ENCODE results near the gene CACNA1I.
"Not testable (repeated sequence)": the region's sequence is repeated elsewhere in the genome, so short reads cannot be mapped to it uniquely, and the experiment has no call there.

Gene CACNA1I

GRCh38 chr22:39570665-39571064 lies at the start of gene CACNA1I:
Gene CACNA1I (plus strand): TSS chr22:39570753. CDS start chr22:39570753, 0 bp downstream.
- no peak for DNase-seq (ENCODE audit: low read depth in 2 of 2)

DNA sequence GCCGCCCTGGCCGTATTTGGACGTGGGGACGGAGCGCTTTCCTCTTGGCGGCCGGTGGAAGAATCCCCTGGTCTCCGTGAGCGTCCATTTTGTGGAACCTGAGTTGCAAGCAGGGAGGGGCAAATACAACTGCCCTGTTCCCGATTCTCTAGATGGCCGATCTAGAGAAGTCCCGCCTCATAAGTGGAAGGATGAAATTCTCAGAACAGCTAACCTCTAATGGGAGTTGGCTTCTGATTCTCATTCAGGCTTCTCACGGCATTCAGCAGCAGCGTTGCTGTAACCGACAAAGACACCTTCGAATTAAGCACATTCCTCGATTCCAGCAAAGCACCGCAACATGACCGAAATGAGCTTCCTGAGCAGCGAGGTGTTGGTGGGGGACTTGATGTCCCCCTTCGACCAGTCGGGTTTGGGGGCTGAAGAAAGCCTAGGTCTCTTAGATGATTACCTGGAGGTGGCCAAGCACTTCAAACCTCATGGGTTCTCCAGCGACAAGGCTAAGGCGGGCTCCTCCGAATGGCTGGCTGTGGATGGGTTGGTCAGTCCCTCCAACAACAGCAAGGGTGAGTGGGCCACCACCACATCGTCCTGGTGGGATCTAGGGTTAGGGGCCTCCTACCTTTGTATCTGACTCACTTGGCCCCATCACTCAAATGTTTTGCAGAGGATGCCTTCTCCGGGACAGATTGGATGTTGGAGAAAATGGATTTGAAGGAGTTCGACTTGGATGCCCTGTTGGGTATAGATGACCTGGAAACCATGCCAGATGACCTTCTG lies 49.3 kb upstream of the CACNA1I start:
- not testable (repeated sequence) for DNase-seq (ENCODE audit: low read depth in 2 of 2)

DNA sequence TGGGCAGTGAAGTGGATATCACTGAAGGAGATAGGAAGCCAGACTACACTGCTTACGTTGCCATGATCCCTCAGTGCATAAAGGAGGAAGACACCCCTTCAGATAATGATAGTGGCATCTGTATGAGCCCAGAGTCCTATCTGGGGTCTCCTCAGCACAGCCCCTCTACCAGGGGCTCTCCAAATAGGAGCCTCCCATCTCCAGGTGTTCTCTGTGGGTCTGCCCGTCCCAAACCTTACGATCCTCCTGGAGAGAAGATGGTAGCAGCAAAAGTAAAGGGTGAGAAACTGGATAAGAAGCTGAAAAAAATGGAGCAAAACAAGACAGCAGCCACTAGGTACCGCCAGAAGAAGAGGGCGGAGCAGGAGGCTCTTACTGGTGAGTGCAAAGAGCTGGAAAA lies 48.5 kb upstream of the CACNA1I start:
- DNase-seq (ENCODE audit: low read depth in 2 of 2) = not testable (repeated sequence)

GRCh38 chr22:39522567-39523300 lies 47.8 kb upstream of the CACNA1I start:
- peak in 1 of 2 experiments; percentile 33 for DNase-seq (ENCODE audit: low read depth in 2 of 2)

DNA sequence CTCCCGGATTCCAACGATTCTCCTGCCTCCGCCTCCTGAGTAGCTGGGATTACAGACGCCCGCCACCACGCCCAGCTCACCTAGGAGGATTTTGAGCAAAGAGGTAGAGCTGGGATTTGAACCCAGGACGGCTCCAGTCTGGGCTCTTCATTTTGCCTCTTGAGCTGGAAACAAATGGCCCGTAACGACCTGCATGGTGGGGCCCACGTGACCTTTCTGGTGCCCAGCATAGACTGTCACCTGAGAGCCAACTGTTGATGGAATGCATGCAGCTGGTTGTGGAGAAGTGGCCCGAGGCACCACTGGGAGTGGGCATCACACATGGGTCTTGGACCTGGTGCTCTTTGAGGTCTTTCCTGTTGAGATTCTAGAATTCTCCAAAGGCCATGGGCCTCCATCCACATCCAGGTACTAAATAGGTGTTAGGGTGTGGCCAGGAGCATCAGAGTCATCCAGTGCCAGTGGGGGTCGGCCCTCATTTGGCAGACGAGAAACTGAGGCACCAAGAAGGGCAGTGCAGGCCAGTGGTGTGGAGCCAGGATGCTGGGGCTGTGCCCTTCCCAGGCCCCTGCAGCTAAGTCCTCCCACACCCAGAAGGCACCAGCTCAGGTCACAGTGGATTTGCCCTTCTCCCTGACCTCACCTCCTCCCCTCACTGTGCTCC lies 46.3 kb upstream of the CACNA1I start:
- DNase-seq (ENCODE audit: low read depth in 2 of 2) = no peak

DNA sequence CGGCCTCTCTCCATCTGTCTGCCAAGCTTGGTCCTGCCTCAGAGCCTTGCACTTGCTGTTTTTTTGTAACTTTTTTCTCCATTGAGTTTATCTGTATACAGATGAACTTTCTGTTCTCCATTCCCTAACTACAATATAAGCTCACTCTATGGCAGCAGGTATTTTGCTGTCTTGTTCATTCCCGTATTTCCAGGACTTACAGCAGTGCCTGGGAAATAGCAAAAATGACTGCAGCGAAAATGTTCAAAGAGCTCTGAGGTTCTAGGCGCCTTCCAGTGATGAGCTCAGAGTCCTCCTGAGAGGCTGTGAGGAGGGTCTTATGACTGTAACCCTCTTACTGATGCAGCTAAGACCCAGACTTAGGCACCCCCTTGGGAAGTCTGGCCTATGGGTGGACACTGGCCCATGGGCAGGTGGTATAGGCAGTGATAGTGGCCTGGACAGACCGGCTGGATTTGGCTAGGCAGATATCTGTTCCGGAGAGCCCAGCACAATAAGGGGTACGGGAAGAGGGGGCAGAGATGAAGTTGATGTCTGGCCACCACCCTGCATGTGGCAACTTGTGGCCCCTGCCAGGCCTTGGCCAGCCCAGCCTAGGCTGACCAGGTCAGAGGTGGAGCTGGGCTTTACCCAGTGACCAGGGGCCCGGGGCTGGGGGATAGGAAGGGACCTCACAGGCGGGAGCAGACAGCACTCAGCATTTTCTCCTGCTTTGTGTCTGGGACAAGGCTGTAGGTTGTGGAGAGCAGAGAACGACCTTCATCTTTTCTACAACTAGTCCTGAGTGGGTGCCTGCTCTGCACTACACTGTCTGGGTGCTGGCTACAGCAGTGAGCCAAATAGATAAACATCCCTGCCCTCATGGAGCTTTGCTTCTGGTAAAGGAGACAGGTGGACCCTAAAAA lies 45.5 kb upstream of the CACNA1I start:
- no peak for DNase-seq (ENCODE audit: low read depth in 2 of 2)

DNA sequence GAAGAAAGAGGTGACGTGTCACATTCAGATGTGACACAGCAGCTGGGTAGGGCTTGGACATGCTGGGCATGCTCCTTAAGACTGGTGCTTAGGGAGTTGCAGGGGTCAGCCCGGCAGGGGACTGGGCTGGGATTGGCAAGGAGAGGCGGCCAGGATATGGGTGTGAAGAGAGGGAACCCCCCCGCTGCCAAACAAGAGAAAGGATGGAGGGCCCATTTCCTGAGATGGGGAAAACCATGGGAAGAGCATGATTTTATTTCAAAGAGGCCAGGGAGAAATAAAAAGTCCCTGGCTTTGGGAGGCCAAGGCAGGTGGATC lies 44.9 kb upstream of the CACNA1I start:
- DNase-seq (ENCODE audit: low read depth in 2 of 2) = no peak

- DNase-seq (ENCODE audit: low read depth in 2 of 2) = no peak
Measured at GRCh38 chr22:39526736-39527171, 43.8 kb upstream of the CACNA1I start.

DNA sequence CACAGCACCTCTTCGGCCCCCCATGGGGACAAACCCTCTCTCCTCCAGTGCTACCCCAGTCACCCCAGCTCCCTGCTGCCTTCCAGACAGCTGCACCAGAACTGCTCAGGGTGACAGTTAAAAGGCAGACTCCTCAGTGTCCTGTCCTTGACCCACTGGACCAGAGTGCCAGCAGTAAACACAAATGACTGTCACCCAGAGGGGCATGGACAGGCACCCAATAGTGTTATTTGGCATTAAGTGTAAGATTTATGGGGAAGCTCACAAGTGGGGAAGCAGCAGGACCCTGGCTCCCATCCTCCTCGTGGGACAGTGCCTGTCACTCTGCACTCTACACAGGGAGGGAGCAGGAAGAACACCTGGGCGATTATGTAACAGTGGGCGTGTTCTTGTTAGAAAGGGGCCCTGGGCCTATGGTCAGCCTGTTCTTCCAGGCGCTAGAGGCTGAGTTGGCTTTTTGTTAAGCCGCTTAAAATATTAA lies 43.0 kb upstream of the CACNA1I start:
- no peak for DNase-seq (ENCODE audit: low read depth in 2 of 2)

DNA sequence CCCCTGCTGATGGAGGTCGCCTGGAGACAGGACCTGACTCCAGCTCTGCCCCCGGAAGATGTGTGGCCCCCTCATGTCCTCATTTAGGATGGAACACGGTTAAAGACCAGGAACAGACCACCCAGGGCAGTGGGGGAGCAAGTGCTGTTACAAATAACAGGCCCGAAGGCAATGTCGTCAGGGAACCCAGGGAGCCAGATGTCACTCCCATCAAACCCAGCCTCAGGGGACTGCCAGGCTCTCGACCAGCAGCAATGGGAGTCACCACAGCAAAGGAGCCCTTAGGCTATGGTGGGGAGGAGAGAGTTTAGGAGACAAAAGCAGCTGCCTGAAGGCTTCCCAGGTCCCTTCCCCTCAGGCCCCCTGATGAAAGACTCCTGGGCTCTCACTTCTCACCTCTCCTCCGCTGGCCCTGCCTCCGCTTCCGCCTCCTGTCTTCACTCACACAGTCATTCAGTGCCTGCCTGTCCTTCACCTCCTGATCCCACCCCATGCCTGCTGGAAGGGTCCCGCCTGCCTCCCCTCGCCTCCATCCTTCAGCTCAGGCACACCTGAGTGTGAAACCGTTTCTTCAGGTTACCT lies 42.4 kb upstream of the CACNA1I start:
- DNase-seq (ENCODE audit: low read depth in 2 of 2) = no peak

DNA sequence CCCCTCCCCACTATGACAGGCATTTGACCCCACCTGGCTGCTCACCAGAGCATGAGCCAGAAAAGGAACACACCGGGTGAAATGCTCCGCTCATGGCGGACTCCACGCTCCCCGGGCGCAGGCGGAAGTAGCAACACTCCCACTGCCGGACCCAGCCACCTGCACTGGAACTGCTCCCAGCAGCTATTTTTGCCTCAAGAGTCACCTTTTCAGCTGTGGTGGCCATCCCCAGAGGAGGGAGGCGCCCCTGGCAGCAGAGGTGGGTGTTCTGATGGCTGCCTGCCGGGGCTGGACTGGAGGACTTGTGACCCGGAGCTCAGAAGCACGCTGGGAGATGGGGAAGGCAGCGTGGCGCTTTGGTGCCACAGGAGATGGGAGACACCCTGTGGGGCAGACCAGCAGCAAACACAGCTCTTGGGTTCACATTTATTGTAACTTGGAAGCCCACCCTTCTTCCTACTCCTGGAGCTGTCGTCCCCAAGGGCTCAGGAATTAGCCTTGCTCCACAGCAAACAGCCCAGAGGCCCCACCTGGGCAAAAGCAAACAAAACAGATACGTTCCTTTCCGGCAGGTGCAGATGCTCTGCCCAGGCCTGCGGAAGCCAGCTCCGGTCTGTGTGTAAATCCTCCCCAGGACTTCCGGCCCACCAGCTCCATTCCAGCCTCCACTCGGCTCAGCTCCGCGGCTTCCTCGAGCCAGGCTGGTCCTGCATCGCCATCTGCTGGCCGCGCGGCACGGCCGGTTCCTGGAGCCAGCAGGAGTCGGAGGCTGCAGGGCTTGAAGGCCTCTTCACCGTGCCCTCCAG lies 41.7 kb upstream of the CACNA1I start:
- DNase-seq (ENCODE audit: low read depth in 2 of 2) = peak; percentile 72 to 76

DNA sequence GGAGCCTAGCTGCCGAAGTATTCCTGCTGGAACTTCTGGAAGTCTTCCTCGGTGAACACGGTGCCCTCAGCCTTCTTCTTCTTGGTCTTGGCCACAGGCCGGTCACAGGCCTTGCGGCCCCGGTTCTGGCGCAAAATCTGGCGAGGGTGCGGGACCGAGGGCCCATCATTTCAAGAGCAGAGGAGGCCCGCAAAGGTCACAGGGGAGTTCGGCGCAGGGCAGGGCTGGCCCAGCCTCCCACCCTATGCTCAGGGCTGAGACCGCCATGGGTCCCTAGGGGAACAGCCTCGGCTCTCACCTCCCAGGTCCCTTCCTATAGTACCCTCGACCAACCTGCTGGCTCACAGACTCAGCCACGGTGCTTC lies 41.1 kb upstream of the CACNA1I start:
- DNase-seq (ENCODE audit: low read depth in 2 of 2) = no peak

GRCh38 chr22:39530116-39530515 lies 40.4 kb upstream of the CACNA1I start:
- no peak for DNase-seq (ENCODE audit: low read depth in 2 of 2)

DNA sequence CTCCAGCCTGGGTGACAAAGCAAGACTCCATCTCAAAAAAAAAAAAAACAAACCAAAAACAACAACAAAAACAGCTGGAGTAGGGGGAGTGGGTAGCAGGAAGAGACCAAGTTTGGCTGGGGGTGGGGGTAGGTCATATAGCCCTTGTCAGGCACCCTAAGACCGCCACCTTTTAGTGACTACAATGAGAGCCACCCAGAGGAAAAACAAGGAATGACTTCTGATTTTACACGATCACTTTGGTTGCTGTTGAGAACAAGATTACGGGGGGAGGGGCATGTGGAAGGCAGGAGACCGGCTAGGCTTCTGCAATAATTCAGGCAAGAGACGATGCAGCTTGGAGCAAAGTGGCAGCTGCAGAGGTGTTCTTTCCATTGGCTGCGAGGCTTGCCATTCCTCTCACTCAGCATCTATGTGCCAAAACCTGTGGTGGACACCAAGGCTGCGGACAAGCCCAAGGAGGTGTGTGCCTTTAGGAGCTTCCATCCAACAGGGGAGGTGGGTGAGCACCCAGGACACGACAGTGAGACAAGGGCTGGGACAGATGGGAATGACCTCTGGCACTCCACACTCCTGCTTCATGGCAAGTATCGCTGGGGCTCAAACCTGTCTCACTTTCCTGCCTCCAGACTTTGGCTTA lies 39.7 kb upstream of the CACNA1I start:
- DNase-seq (ENCODE audit: low read depth in 2 of 2) = no peak

DNA sequence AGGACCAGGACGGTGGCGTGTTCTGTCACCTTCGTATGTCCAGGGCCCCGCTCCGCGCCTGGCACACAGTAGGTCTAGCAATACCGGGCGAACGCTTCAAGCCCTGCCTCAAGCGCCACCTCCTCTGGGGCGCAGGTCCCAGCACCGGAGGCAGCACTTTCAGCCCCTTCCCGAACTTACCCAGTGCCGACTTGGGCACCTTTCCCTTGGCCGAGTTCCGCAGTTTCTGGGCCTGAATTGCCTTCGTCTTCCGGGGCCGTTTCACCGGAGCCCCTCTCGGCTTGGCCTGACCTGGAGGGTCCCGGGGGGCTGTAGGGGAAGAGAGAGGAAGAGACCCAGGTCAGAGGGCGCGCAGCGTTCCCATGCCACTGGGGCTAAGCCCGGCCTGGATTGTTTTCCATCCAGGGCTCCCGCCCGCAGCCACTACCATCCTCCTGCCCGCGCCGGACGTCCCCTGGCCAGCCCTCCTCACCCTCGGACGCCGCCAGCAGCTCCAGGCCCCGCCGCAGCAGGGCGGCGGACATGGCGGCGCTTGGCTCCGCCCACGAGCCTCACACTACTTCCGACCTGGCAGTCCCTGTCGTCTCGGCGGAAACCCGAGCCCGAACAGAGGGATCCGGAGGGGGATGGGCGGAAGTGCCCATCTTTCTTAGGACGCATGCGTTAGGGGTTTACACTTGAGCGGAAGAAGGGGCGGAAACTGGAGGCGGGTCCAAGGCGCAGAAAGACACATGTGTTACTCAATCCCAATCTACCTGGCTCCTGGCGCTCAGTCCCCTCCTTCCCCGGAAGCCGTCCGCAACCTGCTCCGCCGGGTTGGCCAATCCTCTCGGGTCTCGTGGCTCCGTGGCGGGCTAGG lies 38.1 kb upstream of the CACNA1I start, which contains the start of gene RPS19BP1:
RPS19BP1 (minus strand) TSS at position 534 of the 859 bp plus-strand sequence; CDS start at position 524, 10 bp downstream.
- DNase-seq (ENCODE audit: low read depth in 2 of 2) = peak; percentile 98 to 99

DNA sequence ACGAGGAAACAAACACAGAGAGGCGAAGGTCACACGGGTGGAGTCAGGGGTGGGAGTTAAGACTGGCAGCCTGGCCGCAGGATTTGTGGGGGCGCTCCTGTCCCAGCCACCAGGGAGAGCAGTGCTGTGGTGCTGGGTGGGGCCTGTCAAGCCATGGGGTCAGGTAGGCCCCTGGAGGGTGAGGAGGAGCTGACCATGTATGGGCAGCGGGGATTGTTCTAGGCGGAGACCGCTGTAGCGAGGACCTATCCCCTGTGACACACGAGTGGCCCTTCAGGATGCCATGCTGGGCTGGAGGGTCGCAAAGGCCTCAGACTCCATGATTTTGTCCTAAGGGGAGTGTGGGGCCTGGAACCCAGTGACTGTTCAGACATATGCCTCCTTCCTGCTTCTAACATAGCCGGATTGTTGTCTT lies 36.5 kb upstream of the CACNA1I start:
- DNase-seq (ENCODE audit: low read depth in 2 of 2) = no peak

DNA sequence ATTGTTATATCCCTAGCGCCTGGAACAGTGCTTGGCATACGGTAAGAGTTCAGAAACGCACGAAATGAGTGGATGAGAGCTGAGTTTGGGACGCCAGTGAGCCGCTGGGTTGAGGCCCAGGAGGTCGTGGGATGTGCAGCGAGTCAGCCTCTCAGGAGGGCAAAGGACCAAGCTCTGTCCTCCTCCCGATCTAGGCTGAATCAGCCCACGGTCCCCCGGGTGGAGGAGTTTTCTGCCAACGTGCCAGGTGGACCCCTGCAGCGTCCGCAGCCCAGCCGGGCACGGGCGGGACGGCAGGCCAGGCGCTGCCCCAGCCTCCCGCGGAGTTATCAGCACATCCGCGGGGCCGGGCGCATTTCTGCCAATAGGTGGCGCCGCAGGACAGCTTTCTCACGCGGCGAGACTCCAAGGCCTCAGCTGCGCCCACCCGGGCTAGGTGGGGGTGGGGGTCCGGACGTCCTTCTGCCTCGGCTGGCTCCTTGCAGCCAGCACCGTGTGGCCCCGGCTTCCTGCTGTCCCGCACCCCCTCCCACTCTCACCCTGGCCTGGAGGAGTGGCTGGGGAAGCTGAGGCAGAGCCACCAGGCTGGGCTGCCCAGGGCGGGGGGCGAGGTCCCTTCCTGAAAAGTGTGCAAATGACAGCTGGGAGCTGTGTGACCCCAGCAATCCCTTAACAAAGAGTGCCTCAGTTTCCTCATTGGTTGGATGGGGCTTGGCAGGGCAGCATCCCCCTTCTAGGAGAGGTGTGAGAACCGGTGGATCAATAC lies 35.8 kb upstream of the CACNA1I start:
- peak in 1 of 2 experiments; percentile 38 for DNase-seq (ENCODE audit: low read depth in 2 of 2)

DNA sequence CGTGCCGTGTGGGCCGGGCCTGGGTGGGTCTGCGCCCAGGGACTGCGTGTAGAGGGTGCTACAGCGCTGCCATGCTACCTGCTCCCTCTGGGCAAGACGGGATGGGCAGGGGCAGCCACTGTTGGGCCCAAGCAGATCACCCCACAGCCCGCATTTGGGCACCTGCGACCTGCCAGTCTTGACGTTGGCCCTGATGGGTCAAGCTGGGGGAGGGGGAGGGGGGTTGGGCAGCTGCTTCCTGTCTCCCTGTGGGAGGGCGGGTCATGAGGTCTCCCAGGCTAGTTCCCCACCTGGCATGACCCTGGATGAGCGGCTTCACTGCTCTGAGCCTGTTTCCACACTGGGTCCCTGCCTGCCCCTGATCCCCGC lies 35.2 kb upstream of the CACNA1I start:
- DNase-seq (ENCODE audit: low read depth in 2 of 2) = no peak

Measured in fibroblast of skin of left quadriceps (primary cell).